ENCODE results near the gene CCDC177.

DNA sequence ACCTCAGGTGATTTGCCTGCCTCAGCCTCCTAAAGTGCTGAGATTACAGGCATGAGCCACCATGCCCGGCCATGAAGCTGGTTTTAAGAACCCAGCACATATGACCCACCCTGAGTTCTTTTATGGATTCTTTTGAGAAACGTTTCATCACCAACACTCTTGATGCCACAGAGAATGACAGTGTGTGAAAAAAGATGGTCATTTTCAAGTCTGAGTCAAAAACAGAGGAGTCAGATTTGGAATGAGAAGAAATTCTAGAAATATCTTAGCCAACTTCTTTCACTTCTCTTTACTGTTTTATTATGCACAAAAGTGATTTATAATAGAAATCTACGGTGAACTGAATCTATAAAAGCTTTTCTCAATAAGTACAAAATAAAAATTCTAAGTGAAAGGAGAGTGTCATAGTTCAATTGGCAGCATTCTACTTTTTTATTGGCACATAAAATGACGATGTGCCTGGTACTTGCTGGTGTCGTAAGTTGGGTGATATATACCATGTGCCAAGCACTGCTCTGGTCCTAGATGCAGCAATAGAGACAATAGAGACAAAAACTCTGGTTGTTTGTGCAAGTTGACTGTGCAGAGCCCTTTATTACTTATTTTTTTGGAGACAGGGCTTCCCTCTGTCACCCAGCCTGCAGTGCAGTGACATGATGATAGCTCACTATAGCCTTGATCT is 33.9 kb downstream of the CCDC177 start:
- no peak for TF ChIP-seq POLR2AphosphoS5 (IDR thresholded peaks at IDR 0.05; ENCODE audit: low read depth)
- no peak for TF ChIP-seq CTCF (IDR thresholded peaks at IDR 0.05; ENCODE audit: insufficient read depth, low read length)
- no peak for TF ChIP-seq REST (IDR thresholded peaks at IDR 0.05; ENCODE audit: insufficient replicate concordance, low read depth)

All from HL-60 (cell line).